Suprapubic skin (tissue), 4 donors: ENCODE measurements around the gene OSBP2. TPM values are rescaled to one million over a fixed set of nuclear protein-coding genes. Genes with fewer than 3 reads are reported as not detected.

Experiments
- DNase-seq, 2 donors: peaks; one replicate each; pipeline ENCODE4 v3.0.0-alpha.2; 2019; ENCODE audit warnings: low spot score in 2 of 2
- H3K27ac ChIP-seq: fragments of 200-600 bp; sonication (generic); one replicate; pipeline ENCODE4 v1.5.1; 2019
- H3K27me3 ChIP-seq: fragments of 200-600 bp; sonication (generic); one replicate; pipeline ENCODE4 v1.5.1; 2019
- H3K36me3 ChIP-seq: fragments of 200-600 bp; sonication (generic); one replicate; pipeline ENCODE4 v1.5.1; 2019
- H3K4me1 ChIP-seq: fragments of 200-600 bp; sonication (generic); one replicate; pipeline ENCODE4 v1.5.1; 2019
- H3K4me3 ChIP-seq: fragments of 200-600 bp; sonication (generic); one replicate; pipeline ENCODE4 v1.5.1; 2019; ENCODE audit warnings: mild to moderate bottlenecking
- H3K9me3 ChIP-seq: fragments of 200-600 bp; sonication (generic); one replicate; pipeline ENCODE4 v1.5.1; 2019
- EP300 ChIP-seq: sonication (generic); formaldehyde crosslinking; IDR thresholded peaks from one replicate; pipeline ENCODE4 v1.6.1; 2017; ENCODE audit warnings: antibody characterized with exemption
- POLR2A ChIP-seq, 2 donors: fragments of 450-650 bp; IDR thresholded peaks; one replicate each; pipeline ENCODE4 v1.6.1; 2017; ENCODE audit warnings: antibody characterized with exemption in 2 of 2, mild to moderate bottlenecking in 2 of 2, moderate library complexity in 2 of 2
- POLR2AphosphoS5 ChIP-seq, 3 donors: sonication (generic); formaldehyde crosslinking; IDR thresholded peaks; one replicate each; pipeline ENCODE4 v1.6.1; 2017; ENCODE audit warnings: antibody characterized with exemption in 3 of 3
- WGBS: methylation state at CpG from one replicate; pipeline ENCODE4 v1.1.5; 2018; 5-methylcytosine and 5-hydroxymethylcytosine counted together
- total RNA-seq, 4 donors: library from RNA; depleted of rRNA; stranded (reverse); fragments of >200 nt; gene quantifications; one replicate each; pipeline ENCODE4 v1.1.0, GENCODE V29; 2016
- TF ChIP-seq, protein P1 (sequence below), 2 donors: fragments of 200-600 bp in 1 of 2; fragments of 450-650 bp in 1 of 2; sonication (generic) in 1 of 2; IDR thresholded peaks; one replicate each; pipeline ENCODE4 v1.5.1; 2016 to 2019; ENCODE audit warnings: antibody characterized with exemption in 2 of 2, mild to moderate bottlenecking in 1 of 2, moderate library complexity in 1 of 2

Gene OSBP2
- total RNA-seq, 4 donors from 2014 or later = 3.9 to 11.3 (median 6.4) TPM

GRCh38 chr22:30880181-30880601, 185.5 kb downstream of the OSBP2 start:
- TF ChIP-seq EP300 (no peak), POLR2A (IDR thresholded peaks at IDR 0.05) (no peak), POLR2AphosphoS5 (IDR thresholded peaks at IDR 0.05) (no peak)
- TF ChIP-seq, protein P1, sequence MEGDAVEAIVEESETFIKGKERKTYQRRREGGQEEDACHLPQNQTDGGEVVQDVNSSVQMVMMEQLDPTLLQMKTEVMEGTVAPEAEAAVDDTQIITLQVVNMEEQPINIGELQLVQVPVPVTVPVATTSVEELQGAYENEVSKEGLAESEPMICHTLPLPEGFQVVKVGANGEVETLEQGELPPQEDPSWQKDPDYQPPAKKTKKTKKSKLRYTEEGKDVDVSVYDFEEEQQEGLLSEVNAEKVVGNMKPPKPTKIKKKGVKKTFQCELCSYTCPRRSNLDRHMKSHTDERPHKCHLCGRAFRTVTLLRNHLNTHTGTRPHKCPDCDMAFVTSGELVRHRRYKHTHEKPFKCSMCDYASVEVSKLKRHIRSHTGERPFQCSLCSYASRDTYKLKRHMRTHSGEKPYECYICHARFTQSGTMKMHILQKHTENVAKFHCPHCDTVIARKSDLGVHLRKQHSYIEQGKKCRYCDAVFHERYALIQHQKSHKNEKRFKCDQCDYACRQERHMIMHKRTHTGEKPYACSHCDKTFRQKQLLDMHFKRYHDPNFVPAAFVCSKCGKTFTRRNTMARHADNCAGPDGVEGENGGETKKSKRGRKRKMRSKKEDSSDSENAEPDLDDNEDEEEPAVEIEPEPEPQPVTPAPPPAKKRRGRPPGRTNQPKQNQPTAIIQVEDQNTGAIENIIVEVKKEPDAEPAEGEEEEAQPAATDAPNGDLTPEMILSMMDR (IDR thresholded peaks at IDR 0.05) = no peak
- Histone ChIP-seq H3K27ac (no peak overlapping the region), H3K4me1 (no peaks in the 10 kb centered on the region), H3K9me3 (no peaks in the 10 kb centered on the region), H3K36me3 (no peaks in the 10 kb centered on the region), H3K27me3 (no peaks in the 10 kb centered on the region), H3K4me3 (no peak overlapping the region)
- 94% methylated on average over 5 of the region's 8 CpGs for WGBS
- no peak for DNase-seq

DNA sequence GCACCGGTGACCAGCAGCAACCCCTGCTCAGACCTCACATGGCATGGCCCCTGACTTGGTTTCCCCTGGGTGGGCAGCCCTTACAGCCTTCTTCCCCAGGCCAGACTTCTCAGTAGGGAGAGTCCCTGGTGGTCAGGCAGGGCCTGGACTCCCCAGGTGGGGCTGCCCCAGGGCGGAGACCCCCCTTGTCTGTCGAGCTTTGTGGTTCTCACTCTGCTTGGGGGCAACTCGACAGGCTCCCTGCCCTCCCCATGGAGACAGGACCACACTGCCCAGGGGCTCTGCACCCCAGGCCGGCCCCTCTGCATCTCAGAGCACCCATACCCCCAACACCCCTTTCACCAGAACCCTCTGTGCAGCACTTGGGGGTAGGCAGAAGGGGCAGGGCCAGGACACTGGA, 186.2 kb downstream of the OSBP2 start:
- H3K9me3 ChIP-seq = no peaks in the 10 kb centered on the region
- no peak overlapping the region for H3K27ac ChIP-seq
- no peak for DNase-seq
- no peaks in the 10 kb centered on the region for H3K36me3 ChIP-seq
- H3K4me1 ChIP-seq = no peaks in the 10 kb centered on the region
- WGBS = no CpG with 5 or more reads among the region's 5 CpGs
- no peak overlapping the region for H3K4me3 ChIP-seq
- H3K27me3 ChIP-seq = no peaks in the 10 kb centered on the region
- TF ChIP-seq POLR2AphosphoS5 (IDR thresholded peaks at IDR 0.05) = no peak
- no peak for TF ChIP-seq POLR2A (IDR thresholded peaks at IDR 0.05)
- no peak for TF ChIP-seq EP300
- TF ChIP-seq, protein P1 (IDR thresholded peaks at IDR 0.05) = no peak

DNA sequence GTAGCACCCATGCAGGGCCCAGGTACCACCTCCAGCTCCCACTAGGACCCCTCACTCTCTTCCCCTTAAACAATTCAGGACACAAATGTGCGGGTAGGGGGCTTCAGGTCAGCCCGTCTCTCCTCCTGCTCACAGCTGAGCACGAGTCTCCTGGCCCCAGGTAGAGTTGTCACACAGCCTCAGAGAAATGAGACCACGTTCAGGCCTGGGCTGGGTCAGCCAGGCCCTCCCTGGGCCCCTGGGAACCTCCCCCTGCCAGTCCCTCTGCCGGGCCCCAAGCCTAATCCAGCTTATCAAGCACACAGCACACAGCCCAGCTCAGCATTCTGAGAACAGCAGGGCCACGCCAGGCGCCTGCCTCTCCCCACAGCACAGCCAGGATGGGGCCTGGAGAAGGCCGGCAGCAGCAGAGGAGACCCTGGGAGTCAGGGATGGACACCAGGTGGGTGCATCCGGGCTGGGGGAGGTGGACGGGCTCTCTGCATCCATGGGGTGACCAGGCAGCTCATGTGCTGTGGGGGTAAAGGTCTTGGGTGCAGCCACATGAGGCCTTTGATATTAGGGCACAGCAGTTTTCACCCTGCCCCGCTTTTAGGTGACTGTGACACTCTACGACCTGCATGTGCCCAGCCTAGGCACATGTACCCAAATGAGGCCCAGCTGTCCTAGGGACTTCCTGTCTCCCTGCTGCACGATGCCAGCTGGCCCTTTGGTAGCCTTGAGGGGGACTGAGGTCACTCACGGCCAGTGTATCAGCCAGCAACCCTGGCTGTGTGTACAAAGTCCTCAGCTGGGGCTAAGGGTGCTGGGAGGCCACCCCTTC, 186.9 kb downstream of the OSBP2 start:
- Histone ChIP-seq H3K27ac (no peak overlapping the region), H3K36me3 (no peaks in the 10 kb centered on the region), H3K9me3 (no peaks in the 10 kb centered on the region), H3K4me3 (no peak overlapping the region), H3K4me1 (no peaks in the 10 kb centered on the region), H3K27me3 (no peaks in the 10 kb centered on the region)
- no peak for DNase-seq
- TF ChIP-seq POLR2AphosphoS5 (IDR thresholded peaks at IDR 0.05) (no peak), POLR2A (IDR thresholded peaks at IDR 0.05) (no peak), EP300 (no peak)
- TF ChIP-seq, protein P1 (IDR thresholded peaks at IDR 0.05) = no peak
- 79% methylated on average over 9 of the region's 14 CpGs for WGBS

DNA sequence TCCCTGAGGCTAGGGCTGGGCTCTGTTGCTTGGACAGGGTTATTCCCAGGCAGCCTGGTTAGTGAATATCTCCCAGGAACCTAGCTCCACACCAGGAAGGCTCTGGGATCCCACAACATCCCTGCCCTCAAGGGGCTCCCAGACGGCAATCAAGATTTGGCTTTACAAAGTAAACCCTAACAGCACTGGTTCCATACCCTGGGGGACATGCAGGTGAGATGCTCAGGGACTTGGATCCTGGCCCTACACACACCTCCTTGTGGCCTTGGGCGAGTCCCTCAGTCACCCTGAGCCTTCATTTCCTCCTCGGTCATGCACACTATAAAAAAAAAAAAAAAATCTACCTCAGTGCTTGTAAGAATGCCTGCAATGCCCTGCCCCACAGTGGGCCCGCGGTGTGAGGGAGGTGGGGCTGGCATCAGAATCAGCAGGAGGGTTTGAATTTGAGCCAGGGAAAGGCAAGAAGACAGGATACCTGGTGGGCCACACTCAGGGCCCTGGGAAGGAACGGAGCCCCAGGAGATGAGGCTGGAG, 187.6 kb downstream of the OSBP2 start:
- no peaks in the 10 kb centered on the region for H3K27me3 ChIP-seq
- no peak for DNase-seq
- 63% methylated on average over 6 of the region's 6 CpGs for WGBS

GRCh38 chr22:30882974-30883533, 188.4 kb downstream of the OSBP2 start:
- WGBS = 77% methylated on average over 4 of the region's 4 CpGs
- TF ChIP-seq EP300 = no peak
- TF ChIP-seq, protein P1 (IDR thresholded peaks at IDR 0.05) = no peak
- TF ChIP-seq POLR2AphosphoS5 (IDR thresholded peaks at IDR 0.05) = no peak
- H3K9me3 ChIP-seq = no peaks in the 10 kb centered on the region
- H3K4me3 ChIP-seq = no peak overlapping the region
- DNase-seq = no peak
- no peaks in the 10 kb centered on the region for H3K27me3 ChIP-seq
- H3K36me3 ChIP-seq = no peaks in the 10 kb centered on the region
- H3K27ac ChIP-seq = no peak overlapping the region
- no peaks in the 10 kb centered on the region for H3K4me1 ChIP-seq

More for the DNA sequence above, 187.6 kb downstream of the OSBP2 start:
- TF ChIP-seq POLR2AphosphoS5 (IDR thresholded peaks at IDR 0.05) = no peak
- no peaks in the 10 kb centered on the region for H3K36me3 ChIP-seq
- H3K4me1 ChIP-seq = no peaks in the 10 kb centered on the region
- H3K4me3 ChIP-seq = no peak overlapping the region
- H3K9me3 ChIP-seq = no peaks in the 10 kb centered on the region
- no peak overlapping the region for H3K27ac ChIP-seq
